ENCODE results near the gene TEX51.

TEX51 gene

GRCh38 chr2:126878601-126879000, 20.1 kb upstream of the TEX51 start:
- DNase-seq (ENCODE audit: low read depth in 2 of 3, low spot score in 1 of 3) = no peak

- DNase-seq (ENCODE audit: low read depth in 2 of 3, low spot score in 1 of 3) = no peak
These were observed 19.1 kb upstream of the TEX51 start for GRCh38 chr2:126879348-126880298.

DNA sequence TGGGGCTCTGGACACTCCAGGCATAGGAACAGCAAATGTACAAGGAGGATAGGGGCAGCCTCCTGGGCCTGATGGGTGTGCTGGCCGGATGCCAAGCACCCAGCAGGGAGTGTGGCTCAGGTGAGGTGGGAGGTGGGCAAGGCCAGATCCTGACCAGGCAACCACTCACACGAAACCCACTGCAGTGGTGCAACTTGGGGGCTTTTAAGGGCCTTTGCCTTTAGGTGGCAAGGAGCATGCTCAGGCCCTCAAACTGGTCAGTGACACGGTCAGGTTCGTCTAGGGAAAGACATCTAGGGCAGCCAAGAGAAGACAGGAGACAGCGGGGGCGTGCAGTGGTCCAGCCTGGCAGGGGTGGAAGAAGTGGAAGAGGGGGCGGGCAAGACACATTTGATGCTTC, 18.4 kb upstream of the TEX51 start:
- no peak for DNase-seq (ENCODE audit: low read depth in 2 of 3, low spot score in 1 of 3)

- no peak for DNase-seq (ENCODE audit: low read depth in 2 of 3, low spot score in 1 of 3)
These were observed 17.9 kb upstream of the TEX51 start for GRCh38 chr2:126880817-126881216.

- no peak for DNase-seq (ENCODE audit: low read depth in 2 of 3, low spot score in 1 of 3)
These were observed 17.1 kb upstream of the TEX51 start for GRCh38 chr2:126881591-126881990.

- no peak for DNase-seq (ENCODE audit: low read depth in 2 of 3, low spot score in 1 of 3)
These were observed 16.5 kb upstream of the TEX51 start for GRCh38 chr2:126882181-126882580.

- DNase-seq (ENCODE audit: low read depth in 2 of 3, low spot score in 1 of 3) = no peak
These were observed 15.7 kb upstream of the TEX51 start for GRCh38 chr2:126882736-126883665.

- DNase-seq (ENCODE audit: low read depth in 2 of 3, low spot score in 1 of 3) = no peak
These were observed 15.0 kb upstream of the TEX51 start for GRCh38 chr2:126883666-126884040.

DNA sequence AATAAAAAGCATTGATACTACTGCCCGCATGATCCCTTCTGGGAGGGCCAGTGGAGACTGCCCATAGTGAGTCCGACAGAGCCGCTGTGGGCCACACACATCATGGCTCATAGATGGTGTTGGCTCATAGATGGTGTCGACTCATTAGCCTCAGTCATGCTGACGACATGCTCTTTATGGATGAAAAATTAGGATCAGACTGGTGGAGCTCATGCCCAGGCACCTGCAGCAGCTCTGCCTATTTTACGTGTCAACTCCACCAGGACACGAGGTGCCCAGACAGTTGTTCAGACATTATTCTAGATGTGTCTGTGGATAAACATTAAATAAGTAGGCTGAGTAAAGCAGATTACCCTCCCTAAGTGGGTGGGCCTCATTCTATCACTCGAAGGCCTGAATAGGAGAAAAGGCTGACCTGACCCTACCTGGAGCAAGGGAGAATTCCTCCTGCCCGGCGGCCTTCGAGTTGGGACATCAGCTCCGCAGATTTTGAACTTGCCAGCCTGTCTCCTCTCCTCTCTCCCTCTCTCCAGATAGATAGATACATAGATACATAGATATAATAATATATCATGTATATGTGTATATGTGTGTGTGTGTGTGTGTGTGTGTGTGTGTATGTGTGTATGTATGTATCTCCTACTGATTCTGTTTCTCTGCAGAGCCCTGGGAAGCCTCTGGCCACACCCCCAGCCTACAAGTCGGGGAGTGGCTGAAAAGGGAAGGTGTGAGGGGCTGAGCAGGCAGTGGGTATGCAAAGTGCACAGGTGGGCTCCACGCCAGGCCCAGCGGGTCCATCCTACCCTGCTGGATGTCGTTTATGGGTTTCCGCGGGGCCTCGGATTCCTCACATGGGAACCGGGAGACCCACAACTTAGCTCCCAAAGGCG, 13.6 kb upstream of the TEX51 start:
- no peak for DNase-seq (ENCODE audit: low read depth in 2 of 3, low spot score in 1 of 3)

- no peak for DNase-seq (ENCODE audit: low read depth in 2 of 3, low spot score in 1 of 3)
These were observed 12.9 kb upstream of the TEX51 start for GRCh38 chr2:126885751-126886210.

DNA sequence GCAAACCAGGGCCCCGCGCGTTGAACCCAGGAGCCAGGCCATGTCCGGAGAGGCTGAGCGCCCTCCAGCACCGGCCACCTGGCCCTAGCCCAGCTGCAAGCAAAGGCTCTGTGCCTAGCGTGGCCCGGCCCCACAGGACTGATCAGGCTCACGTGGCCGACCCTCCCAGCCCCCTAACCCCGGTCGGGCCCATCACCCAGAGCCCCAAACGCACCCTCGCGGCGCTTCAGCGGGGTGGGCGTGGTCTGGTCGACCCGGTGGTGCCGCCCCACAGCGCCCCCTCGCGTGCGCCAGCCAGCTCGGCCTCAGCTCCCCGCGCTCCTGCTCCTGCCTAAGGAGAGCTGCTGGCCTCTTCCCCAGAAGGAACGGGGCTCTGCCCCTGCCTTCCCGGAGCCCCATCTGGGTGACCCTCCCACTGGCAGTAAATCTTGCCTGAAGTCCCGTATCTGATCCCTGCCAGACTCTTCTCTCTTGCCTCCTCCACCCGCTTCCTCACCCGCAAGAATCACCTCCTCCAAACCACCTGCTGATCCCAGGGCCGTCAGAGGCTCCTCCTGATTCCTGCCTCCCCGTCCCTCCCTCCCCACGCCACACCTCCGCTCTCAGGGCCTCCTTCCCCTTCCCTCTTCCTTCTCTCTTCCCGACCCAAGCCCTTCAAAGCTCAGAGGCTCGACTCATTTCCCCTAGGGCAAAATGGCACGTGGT, 12.3 kb upstream of the TEX51 start:
- peak; percentile 47 to 50 (median 48) for DNase-seq (ENCODE audit: low read depth in 2 of 3, low spot score in 1 of 3)

DNA sequence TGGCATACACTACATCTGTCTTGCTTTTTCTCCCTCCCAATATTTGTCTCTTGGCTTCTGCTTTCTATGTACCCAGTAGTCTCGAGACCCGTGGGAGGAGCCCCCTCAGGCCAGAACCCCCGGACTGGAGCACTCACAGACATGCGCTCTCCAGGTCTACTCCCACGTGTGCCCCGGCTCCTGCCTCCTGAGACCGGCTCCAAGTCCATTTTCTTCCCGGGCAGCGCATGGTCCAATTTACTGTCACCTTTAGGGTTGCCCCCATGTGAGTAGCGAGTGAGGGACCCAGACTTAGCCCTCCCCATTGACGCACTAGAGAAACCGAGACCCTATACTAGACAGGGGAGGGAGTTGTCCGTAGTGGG, 11.8 kb upstream of the TEX51 start:
- no peak for DNase-seq (ENCODE audit: low read depth in 2 of 3, low spot score in 1 of 3)

- DNase-seq (ENCODE audit: low read depth in 2 of 3, low spot score in 1 of 3) = no peak
These were observed 11.2 kb upstream of the TEX51 start for GRCh38 chr2:126887506-126887905.

DNA sequence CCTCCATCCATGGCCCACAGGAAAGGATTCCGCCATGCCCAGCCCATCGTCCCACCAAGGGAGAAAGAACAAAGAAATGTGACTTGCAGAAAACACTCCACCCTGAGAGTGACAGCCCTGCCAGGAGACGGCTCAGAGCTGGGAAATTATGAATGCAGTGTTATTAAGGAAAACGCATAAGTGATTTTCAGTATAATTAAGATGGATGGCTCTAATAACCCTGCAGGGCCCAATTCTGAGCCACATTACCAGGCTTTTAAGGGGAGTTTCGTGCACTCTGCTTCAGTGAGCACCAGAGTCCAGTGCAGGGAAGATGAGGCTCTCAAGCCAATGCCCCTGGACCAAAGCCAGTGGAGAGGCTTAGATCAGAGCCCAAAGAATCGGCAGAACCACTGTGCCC, 10.6 kb upstream of the TEX51 start:
- no peak for DNase-seq (ENCODE audit: low read depth in 2 of 3, low spot score in 1 of 3)

- DNase-seq (ENCODE audit: low read depth in 2 of 3, low spot score in 1 of 3) = no peak
These were observed 9.6 kb upstream of the TEX51 start for GRCh38 chr2:126889071-126889470.

DNA sequence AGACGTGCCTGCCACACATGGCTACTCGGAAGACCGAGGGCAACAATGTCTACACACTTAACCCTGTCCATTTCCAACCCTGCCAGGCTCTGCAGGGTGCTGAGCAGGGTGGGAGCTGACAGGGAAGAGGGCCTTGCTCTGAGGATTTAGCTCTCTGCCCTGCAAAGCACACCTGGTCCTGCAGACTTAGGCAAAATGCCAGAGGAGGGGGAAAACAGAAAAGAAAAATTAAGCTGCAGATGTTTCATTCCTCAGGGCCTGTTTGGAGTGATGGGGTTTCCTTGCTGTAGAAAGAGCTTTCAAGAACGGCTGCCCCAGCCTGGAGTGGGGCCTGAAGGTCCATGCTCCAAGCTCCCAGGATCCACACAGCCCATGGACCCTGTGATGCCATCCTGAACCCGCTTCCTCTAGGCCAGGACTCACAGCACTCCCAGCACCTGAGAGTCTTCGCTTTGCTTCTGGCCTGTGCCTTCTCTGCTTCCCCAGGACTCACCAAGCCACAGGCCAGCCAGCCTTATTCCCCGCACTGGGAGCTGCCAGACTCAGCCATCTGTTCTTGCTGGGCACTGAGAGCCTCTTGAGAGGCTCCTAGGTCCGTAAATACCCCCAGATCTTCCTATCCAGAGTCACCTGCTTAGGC, 9.1 kb upstream of the TEX51 start:
- DNase-seq (ENCODE audit: low read depth in 2 of 3, low spot score in 1 of 3) = no peak

DNA sequence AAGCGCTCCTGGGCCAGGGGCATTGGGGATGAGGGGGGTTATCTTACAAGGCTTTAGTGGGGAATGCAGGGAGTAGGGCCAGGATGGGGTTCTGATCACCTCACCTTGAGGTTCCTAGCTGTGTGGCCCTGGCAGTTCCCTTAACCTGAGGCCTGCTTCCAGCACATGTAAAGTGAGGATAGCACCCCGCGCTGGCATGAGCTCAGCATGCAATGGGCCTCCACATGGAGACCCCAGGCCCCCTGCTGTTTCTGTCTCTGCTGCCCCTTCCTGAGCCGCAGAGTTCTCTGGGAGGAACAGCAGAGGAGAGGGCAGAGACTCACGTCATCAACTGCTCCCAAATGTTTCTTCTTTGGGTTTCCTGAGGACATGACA, 8.6 kb upstream of the TEX51 start:
- DNase-seq (ENCODE audit: low read depth in 2 of 3, low spot score in 1 of 3) = no peak

DNA sequence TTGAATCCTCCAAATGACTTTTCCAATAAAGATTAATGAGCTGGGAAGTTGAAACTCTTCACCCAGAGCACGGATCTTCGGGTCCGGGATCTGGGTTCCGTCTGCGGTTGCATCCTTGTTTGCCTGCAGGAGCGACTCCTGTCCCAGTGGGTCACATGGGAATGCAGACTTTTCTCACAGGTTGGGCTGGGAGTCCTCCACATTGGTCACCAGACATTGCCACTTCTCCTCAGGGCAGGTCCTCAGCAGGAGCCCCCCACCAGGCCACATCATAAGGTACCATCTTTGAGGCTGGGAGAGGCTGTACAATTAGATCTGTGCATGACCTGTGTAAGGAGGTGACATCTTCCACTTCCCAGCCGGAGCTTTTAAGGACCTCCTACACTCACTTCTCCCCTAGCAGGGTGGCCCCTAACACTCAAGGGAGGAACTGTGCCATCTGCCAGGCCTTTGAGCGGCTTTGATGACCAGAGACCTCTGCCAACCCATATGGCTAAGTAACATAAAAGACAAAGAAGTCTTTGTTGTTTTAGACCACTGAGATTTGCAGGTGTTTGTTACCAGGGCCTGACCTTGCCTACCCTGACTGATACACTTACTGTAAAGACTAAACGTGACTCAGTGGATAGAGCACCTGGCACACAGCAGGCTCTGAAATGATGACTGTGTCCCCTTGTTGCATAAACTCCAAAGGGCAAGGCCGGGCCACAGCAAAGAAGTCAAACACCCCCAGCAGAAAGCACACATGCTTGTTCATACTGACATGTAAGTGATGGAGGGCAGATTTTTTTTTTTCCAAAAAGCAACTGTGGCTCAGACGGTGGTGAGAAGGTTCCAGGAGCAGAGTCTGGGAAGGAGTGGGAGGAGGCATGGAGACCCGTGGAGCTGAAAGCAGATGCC, 7.9 kb upstream of the TEX51 start:
- DNase-seq (ENCODE audit: low read depth in 2 of 3, low spot score in 1 of 3) = no peak

All from stimulated activated CD4-positive, alpha-beta T cell treated with anti-CD3 and anti-CD28 coated beads, Interleukin-12 subunit alpha, Interleukin-12 subunit beta, amount 100 ng/mL, for 48 hours (primary cell).